Left forelimb (tissue), 1 donor: ENCODE measurements around the gene TOMM34.
A peak's percentile ranks its signal among the peaks of the same experiment; 100 is the strongest.

Experiments
- DNase-seq: peaks from one replicate; pipeline ENCODE4 v3.0.0-alpha.2; 2018; ENCODE audit warnings: low spot score

The TOMM34 gene, protein sequence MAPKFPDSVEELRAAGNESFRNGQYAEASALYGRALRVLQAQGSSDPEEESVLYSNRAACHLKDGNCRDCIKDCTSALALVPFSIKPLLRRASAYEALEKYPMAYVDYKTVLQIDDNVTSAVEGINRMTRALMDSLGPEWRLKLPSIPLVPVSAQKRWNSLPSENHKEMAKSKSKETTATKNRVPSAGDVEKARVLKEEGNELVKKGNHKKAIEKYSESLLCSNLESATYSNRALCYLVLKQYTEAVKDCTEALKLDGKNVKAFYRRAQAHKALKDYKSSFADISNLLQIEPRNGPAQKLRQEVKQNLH

DNA sequence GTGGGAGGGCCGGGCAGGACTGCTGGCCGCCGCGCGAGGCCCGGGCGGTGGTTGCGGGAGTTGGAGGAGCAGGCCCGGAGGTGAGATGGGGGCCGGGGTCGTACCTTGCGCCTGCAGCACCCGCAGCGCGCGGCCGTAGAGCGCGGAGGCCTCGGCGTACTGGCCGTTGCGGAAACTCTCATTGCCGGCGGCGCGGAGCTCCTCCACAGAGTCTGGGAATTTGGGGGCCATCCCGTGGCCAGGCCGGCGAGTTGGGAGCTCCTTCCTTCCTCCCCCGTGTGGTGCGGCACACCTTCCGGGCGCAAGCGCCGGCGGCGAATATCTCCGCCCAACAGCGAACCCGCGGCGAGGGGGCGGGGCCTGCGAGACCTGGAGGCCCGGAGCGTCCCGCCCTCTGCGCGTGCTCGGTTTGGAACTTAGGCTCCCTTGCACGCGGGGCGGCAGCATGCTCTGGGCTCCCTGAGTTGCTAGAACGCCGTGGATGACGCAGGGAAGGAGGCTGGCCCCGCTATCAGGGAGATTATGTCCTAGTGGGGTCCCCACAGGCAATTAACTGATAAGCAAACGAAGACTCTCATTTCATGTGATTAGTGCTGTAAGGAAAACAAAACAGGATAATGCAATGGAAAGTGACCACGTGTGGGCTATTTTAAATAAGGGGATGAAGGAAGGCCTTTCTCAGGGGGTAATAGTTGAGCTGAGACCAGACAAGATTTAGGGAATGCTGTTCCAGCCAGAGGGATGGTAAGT, at the start of gene TOMM34:
TOMM34 (minus strand) TSS at position 295 of the 750 bp plus-strand sequence; CDS start at position 231, 64 bp downstream.
- DNase-seq, result peak; percentile 94

DNA sequence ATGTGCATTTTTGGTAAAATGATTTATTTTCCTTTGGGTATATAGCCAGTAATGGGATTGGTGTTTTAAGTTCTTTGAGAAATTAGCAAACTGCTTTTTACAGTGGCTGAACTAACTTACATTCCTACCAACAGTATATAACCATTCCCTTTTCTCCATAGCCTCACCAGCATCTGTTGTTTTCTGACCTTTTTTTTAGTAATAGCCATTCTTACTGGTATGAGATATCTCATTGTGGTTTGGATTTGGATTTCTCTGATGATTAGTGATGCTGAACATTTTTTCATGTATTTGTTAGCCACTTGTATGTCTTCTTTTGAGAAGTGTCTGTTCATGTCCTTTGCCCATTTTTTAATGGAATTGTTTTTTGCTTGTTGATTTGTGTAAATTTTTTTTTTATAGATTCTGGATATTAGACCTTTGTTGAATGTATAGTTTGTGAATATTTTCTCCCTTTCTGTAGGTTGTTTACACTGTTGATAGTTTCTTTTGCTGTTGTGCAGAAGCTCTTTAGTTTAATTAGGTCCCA, 48.4 kb upstream of the TOMM34 start:
- no peak for DNase-seq

DNA sequence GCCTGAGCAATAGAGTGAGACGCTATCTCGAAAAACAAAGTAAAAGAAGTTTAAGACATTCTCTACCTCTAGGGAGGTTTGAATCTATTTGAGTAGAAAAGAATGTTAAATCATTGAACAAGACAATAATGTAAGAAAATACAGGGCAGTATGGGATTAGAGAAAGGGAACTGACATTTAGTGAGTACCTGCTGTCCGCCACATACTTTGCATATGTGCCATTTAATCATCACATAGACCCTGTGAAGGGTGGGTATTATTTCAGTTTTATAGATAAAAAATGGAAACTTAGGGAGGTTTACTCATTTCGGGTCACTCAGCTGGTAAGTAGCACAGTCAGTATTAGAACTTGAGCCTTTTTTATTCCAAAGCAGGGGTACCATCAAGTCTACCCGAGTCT, 37.5 kb upstream of the TOMM34 start:
- DNase-seq, result no peak

DNA sequence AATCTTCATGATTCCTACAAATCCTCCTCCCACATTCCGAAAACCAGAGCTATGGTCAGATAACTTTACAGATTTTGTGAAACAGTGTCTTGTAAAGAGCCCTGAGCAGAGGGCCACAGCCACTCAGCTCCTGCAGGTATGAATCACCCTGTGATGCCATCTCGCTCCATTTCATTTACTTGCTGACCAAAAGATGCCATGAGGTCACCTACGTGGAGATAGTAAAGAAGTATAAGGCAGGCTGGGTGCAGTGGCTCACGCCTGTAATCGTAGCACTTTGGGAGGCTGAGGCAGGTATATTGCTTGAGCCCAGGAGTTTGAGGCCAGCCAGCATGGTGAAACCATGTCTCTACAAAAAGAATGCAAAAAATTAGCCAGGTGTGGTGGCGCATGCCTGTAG, 37.0 kb upstream of the TOMM34 start:
- no peak for DNase-seq

DNA sequence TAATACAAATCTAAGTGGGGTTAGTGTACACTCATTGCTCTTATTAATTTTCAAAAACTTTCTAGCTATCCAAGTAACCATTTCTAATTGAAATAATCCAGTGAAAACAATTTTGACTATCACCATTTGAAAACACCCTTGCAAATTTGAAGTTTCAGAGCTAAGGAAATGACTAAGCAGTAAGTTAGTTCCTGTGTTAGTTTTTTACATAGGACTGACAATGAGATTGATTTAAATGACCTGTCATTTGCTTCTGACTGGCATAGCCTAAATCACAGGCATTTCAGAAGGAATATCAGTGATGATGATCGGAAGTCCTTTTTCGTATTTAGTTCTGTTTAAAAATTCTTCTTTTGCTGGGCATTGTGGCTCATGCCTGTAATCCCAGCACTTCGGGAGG, 33.1 kb upstream of the TOMM34 start:
- DNase-seq, result no peak

DNA sequence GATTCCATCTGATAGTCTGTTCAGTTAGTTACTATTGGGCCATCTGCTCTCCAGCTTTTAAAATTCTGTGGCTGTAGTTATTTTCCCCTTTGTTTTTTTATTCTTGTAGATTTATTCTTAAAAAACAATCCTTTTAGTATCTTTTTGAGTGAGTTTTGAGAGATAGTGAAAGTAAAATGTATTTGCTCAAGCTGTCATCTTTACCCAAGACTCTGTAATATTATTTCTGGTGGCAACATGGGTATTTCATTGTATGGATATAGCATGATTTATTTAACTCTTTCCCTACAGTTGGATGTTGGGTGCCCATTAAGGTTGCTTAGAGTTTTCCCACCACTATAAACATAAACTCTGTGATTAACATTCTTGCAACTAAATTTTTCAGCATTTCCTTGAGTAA, 30.8 kb upstream of the TOMM34 start:
- DNase-seq, result no peak

DNA sequence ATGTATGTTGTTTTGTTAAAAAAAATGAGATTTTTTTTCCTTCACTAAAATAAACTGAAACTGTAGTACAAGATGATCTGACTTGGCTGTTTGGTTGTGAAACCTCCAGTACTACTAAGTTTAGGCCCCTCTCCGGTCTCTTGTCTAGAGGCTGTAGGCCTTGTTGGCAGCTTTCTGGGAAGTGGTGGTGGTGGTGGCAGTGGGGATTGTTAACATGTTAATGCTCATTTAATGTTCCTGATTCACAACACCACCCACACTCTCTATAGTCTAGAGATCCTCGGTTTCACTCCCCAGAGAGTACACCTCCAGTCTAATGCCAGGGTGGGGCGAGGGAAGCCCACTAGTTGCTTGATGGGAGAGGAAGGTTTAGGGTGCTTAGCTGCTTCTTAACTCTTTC, 30.2 kb upstream of the TOMM34 start:
- no peak for DNase-seq

DNA sequence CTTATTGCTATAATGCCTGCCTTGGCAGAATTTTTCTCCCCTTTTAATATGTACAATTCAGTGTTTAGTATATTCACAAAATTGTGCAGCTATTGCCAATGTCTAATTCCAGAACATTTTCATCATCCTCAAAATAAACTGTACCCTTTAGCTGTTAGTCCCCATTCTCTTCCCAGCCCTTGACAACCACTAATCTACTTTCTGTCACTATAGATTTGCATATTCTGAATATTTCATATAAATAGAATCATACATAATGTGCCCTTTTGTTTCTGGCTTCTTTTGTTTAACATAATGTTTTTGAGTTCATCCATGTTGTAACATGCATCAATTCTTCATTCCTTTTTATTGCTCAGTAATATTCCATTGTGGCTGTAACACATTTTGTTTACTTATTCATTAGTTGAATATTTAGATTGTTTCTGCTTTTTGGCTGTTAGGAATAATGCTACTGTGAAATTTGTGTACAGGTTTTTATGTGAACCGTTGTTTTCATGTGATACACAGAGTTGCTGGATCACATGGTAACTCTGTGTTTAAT, 28.5 kb upstream of the TOMM34 start:
- no peak for DNase-seq

DNA sequence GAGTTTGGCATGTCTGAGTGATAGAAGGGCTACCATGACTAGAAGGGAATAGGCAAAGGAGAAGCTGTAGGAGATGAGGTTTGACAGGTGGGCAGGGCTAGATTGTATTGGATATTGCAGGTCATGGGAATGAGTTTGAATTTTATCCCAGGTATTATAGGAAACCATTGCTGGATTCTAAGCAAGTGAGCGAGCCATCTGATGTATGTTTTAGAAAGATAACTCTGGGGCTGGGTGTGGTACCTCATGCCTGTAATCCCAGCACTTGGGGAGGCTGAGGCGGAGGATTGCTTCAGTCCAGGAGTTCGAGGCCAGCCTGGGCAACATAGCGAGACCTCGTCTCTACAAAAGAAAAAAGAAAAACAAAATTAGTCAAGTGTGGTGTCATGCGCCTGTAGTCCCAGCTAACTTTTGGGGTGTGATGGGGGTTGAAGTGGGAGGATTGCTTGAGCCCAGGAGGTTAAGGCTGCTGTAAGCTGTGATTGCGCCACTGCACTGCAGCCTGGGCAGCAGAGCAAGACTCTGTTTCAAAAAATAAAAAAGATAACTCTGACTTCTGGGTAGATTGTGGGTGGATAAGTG, 23.0 kb upstream of the TOMM34 start:
- no peak for DNase-seq

DNA sequence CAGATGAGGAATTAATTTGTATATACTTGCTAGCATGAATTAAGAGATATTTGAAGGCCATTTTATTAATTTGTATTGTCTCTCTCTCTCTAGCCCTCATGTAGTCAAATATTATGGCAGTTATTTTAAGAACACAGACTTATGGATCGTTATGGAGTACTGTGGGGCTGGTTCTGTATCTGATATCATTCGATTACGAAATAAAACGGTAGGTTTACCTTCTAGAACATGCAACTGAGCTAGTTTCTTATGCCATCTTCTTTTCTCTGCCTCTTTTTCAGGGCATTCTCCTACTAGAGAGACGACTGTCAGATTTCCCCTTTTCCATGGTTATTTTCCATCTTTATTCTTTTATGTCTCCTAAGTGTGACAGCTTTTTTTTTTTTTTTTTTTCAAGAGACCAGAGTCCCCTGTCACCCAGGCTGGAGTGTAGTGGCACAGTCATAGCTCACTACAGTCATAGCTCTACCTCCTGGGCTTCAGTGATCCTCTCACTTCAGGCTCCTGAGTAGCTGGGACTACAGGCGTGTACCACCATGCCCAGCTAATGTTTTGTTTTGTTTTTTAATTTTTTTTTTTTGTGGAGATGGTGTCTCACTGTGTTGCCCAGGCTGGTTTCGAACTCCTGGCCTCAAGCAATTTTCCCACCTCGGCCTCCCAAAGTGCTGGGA, 21.7 kb upstream of the TOMM34 start:
- DNase-seq, result no peak

DNA sequence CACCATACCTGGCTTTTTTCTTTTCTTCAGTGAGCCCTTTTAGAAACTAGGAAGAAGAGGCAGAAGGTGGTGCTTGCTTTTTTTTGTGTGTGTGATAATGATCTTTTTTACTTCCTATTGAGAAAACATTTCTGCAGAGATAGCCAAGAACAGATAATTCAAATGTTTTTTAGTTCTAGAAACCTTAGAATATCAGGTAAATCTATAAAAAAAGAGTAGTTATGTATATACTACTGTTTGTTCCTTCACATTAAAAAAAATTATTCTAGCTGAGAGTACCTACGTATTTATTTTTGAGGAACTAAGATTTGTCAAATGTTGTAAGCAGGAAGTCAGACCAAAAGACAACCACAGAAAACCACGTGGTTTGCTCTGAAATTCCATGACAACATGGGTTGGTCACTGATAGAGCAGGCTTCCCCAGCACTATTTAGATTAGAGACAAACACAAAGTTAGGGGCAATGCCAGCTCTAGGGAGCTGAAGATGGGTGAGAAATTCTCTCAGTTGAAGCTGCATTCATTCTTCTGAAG, 19.0 kb upstream of the TOMM34 start:
- no peak for DNase-seq

DNA sequence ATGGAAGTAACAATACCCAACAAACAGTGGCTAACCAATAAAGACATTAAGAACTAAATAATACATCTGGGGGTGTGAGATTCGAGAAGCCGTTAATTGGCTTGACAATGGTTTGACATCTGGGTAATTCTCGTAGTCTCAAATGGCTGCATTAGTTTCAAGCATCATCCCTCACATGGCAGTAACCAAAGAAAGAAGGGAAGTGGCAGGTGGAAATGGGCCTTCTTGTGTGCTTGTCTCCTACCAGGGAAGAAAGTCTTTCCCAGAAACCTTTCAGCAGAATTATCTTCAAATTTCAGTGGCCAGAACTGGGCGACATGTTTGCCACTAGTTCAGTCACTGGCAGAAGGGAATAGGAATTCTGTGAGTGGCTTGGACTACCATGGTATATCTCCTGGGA, 16.5 kb upstream of the TOMM34 start:
- no peak for DNase-seq

DNA sequence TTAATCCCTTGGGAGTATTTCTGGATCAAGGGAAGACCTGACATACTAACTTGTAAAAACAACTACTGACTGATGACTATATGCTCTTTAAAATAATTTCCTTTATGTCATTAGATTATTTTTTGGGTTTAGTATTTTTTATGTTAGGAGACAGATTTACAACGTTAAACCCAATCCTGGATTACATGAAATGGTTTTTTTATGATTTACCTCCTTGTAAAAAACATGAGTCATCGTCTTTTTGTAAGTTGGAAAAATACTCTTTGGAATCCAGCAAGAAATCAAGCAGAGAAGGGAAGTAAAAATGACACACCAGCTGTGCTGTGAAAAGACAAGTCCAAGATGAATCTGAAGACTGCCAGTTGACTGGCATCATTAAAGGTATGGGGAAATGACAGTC, 12.9 kb upstream of the TOMM34 start:
- DNase-seq, result no peak

DNA sequence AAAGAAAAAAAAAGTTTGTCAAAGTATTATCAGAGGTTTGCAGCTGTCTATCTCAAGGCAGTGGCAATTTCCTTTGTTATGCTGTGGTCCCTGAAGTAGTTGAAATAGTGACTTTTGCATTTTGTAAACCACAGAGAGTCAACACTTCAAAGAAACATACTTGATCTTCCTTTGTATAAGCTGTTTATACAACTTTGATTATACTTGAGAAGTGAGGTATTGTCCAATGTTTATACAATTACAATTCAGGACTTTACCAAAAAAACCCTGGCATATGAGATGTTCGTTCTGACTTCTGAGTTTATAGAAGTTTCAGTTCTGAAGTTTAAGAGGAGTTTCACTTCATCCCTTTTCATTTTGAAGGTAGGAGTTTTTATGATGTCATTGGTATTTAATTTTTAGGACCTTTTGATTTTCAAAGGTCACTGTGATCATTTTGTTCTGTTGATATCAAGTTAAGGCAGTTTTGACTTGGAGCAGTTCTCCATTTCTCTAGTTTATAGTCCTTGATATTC, 10.1 kb upstream of the TOMM34 start:
- no peak for DNase-seq

DNA sequence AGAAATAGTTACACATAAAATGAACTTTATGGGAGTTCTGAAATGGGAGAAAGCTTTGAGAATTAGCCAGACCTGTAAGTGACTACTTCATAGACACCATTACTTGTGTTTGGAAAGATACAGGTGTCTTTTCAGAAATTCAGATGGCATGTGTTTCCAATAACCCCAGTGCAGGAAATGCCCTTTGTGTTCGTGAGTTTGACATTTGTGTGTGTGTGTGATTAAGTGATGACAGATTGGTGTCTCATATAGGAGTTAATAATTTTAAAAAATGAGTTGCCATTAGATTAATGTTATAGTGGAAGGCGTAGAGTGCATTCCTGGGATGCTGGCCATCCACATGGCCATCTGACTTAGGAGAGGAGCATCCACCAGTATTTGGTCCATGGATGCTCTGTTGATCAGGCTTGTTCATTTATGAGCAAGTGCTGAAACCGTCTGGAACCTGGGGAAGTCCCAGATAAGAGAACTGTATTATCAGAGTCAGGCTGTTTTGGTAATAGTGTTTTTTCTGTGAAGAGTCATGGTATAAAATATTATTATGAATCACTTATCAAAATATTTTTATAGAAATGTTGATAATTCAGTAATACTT, 9.2 kb upstream of the TOMM34 start:
- no peak for DNase-seq

DNA sequence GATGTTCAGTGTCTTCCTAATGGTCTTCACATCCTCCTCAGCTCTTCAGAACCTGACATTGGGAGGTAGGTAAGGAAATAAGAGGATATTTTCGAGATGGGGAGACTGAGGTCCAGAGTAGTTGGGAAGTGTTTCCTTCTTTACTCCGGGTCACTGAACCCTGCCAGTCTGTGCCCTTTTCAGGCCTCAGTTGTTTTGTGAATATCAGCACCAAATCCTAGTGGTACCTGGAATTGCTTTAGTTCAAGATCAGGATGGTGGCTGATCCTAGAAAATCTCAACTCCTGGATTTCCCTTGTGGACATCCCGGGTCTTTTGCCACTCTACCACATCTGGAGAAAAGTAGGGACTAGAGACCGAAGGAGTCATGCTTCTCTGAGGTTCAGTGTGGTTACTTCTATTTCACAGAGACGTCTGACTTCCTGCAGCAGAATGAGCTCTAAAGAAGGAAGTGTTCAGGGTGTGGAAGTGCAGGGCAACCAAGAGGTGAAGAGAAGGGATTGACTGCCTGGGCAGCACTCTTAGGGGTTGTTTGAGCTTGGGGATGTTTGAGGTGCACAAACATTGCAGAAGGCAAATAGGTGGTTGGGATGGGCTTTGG, 7.1 kb upstream of the TOMM34 start:
- DNase-seq, result no peak

DNA sequence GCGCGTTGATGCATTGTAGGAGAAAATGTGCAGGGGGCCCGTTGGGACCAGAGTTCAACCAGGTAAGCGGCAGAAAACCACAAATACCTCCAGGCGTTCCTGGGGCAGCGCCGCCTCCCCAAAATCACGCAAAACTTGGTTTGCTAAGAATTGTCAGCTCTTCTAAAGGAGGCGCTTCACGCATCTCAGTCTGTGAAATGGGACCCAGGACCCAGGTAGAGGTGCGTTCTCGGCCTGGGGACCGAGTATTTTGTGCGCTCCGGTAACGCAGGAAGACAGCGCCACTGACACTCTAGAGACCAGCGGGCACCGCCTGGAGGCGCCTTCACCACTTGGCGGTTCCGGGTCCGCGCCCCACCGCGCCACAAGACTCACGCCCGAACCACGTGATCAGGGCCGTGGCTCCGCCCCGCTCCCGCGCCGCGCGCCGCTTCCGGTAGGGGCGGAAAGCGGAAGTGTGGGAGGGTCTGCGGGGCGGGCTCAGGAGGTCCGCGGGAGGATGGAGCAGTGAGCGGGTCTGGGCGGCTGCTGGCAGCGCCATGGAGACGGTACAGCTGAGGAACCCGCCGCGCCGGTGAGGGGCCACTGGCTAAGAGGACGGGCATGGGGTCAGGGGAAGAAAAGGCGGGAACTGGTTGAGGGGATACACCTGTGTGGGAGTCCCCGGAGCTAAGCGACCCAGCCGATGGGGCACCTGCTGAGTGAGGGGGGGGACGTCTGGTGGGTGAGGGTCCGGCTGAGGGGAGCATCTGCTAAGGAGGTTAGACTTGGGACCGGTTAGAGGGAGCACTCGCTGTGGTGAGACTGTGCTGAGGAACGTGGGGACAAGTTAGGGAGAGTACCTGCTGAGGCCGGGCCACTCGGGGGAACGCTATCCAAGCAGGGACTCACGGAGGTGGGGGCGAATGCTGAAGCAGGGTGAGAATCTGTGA, 6.1 kb upstream of the TOMM34 start, which contains the start of gene STK4:
STK4 (plus strand) TSS at position 483 of the 932 bp plus-strand sequence; CDS start at position 540, 57 bp downstream.
- DNase-seq, result peak; percentile 96

DNA sequence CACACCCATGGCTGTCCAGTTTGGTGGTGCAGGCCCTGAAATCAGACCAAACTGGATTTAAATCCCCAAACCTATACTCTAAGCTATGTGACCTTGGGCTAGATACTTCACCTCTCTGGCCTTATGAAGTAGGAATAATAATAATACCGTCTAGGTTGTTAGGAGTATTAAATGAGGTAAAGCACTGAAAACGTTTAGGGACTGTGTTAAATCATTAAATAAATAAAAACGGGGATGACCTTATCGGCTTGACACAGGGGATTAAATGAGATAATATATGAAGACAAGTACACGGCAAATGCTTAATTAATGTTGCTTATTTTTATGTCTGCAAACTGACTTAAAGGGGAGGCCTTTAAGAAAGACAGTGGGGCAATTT, 5.4 kb upstream of the TOMM34 start:
- no peak for DNase-seq

DNA sequence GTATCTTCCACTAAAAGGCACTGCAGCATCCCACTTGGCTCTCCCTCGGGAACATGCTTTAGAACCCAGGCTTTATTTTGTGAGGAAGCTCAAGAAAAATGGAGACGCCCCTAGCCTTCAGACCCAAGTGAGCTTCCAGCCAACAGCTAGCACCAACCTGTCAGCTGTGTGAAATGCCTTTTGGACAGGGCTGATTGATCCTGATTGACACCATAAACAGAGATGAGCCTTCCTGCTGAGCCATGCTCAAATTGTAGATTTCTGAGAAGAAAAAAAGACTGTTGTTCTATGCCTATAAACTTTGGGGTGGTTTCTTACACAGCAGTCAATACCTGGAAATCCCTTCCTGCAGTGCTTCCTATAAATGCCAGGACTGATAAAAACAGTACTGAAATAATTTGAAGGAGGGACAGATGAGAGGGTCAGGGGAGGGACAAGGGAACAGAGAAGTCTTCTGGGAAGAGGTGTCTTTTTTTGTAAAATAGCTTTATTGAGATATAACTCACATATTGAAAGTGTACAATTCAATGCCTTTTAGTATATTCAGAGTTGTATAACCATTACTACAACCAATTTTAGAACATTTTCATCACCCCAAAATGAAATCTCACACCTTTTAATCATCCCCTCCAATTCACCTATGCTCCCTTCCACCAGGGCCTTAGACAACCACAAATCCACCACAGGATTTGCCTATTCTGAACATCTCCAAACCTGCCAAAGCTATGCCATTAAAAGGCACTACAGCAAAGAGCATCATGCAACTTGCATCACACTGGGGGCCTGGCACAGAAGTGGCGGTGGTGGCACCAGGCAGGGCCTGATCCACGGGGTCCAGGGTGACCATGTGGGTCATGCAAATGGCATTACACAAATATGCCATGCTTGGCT, 3.4 kb upstream of the TOMM34 start:
- no peak for DNase-seq
